Loucy (cell line): Measurements from ENCODE around the gene WWC1.

Source experiments
- CTCF ChIP-seq: fragments of 200-600 bp; sonication (generic); conservative IDR thresholded peaks from 2 replicates; pipeline ENCODE4 v1.5.1; 2014; ENCODE audit warnings: mild to moderate bottlenecking, antibody characterized with exemption, low read length
- EZH2phosphoT487 ChIP-seq: fragments of 200-600 bp; IDR thresholded peaks from 2 replicates; pipeline ENCODE4 v1.6.1; 2018; ENCODE audit warnings: antibody characterized with exemption, mild to moderate bottlenecking, moderate library complexity, borderline replicate concordance

GRCh38 chr5:168409591-168410458 is 118.4 kb downstream of the WWC1 start:
- TF ChIP-seq CTCF (no peak), EZH2phosphoT487 (no peak)
